HL-60 (cell line): ENCODE data around the gene TMEM91.

Experiments
- DNase-seq, 2 experiments: peaks; one replicate each; pipeline ENCODE4 v3.0.0-alpha.2; 2010 to 2020; ENCODE audit warnings: low read depth in 1 of 2, low spot score in 1 of 2
- H3K27ac ChIP-seq: fragments of 250-450 bp; sonication (Bioruptor Pico); replicated peaks from 2 replicates; pipeline ENCODE4 v1.5.1; 2020; ENCODE audit warnings: mild to moderate bottlenecking, moderate library complexity
- H3K27me3 ChIP-seq: fragments of 250-450 bp; sonication (Bioruptor Pico); 2 replicates; pipeline ENCODE4 v1.5.1; 2021; ENCODE audit warnings: mild to moderate bottlenecking, moderate library complexity; ENCODE audit not compliant: insufficient read depth, poor library complexity, severe bottlenecking
- H3K4me3 ChIP-seq: replicated peaks from 2 replicates; pipeline ENCODE4 v1.5.1; 2011; ENCODE audit warnings: mild to moderate bottlenecking, control low read depth, low read length; ENCODE audit not compliant: insufficient read depth
- CTCF ChIP-seq: IDR thresholded peaks from one replicate; pipeline ENCODE4 v1.5.1; 2011; ENCODE audit warnings: low read length, control low read depth, inconsistent platforms; ENCODE audit not compliant: insufficient read depth
- GABPA ChIP-seq: IDR thresholded peaks from 2 replicates; pipeline ENCODE4 v1.6.1; 2012; ENCODE audit warnings: low read depth
- POLR2AphosphoS5 ChIP-seq: IDR thresholded peaks from 2 replicates; pipeline ENCODE4 v1.6.1; 2012; ENCODE audit warnings: low read depth
- REST ChIP-seq: IDR thresholded peaks from 2 replicates; pipeline ENCODE4 v1.6.1; 2012; ENCODE audit warnings: low read depth; ENCODE audit not compliant: insufficient replicate concordance
- SPI1 ChIP-seq: IDR thresholded peaks from 2 replicates; pipeline ENCODE4 v1.6.1; 2012; ENCODE audit warnings: low read depth, mild to moderate bottlenecking, borderline replicate concordance

Gene TMEM91

DNA sequence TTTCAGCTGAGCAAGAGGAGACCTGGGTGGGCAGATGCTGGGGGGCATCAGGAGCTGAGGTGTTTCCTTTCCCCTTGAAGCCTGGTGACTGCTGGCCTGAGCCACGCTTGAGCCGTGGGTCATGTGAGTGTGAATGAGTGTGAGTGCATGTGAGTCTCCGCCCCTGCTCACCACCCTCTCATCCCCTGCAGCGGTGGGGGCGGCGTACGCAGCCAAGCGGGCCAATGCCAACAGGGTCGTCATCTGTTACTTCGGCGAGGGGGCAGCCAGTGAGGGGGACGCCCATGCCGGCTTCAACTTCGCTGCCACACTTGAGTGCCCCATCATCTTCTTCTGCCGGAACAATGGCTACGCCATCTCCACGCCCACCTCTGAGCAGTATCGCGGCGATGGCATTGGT lies 45.6 kb downstream of the TMEM91 start:
- no peak for DNase-seq
- no peak for TF ChIP-seq SPI1
- no peak for TF ChIP-seq CTCF
- TF ChIP-seq POLR2AphosphoS5: no peak
- TF ChIP-seq GABPA: no peak
- TF ChIP-seq REST: no peak
- peak overlapping the region; percentile 98 for H3K27ac ChIP-seq
- no peaks in the 10 kb centered on the region for H3K27me3 ChIP-seq
- H3K4me3 ChIP-seq: no peak overlapping the region

- 0 out of 2 replicates have a peak, but pooled peaks have one; percentile 11 for TF ChIP-seq POLR2AphosphoS5
- no peak for TF ChIP-seq GABPA
- no peak for TF ChIP-seq REST
- no peak for TF ChIP-seq CTCF
- no peak for DNase-seq
- no peak overlapping the region for H3K4me3 ChIP-seq
- no peaks in the 10 kb centered on the region for H3K27me3 ChIP-seq
- peak overlapping the region; percentile 98; the same call in 1 of the 2 replicates for H3K27ac ChIP-seq
Observed at GRCh38 chr19:41422456-41422855, 46.1 kb downstream of the TMEM91 start.

GRCh38 chr19:41422955-41423354 lies 46.6 kb downstream of the TMEM91 start:
- TF ChIP-seq REST (no peak), SPI1 (no peak), CTCF (no peak), GABPA (no peak), POLR2AphosphoS5 (no peak; the same call in 1 of the 2 replicates)
- no peak overlapping the region for H3K4me3 ChIP-seq
- DNase-seq: no peak
- no peaks in the 10 kb centered on the region for H3K27me3 ChIP-seq
- H3K27ac ChIP-seq: no peak overlapping the region; the same call in 1 of the 2 replicates
